ENCODE results near the gene GNAS-AS1.

GRCh38 chr20:58772786-58773185 lies 77.9 kb downstream of the GNAS-AS1 start:
- TF ChIP-seq CTCF (IDR thresholded peaks at IDR 0.05; ENCODE audit: insufficient read depth, low read length) (no peak), POLR2AphosphoS5 (IDR thresholded peaks at IDR 0.05; ENCODE audit: low read depth) (no peak), GABPA (IDR thresholded peaks at IDR 0.05; ENCODE audit: low read depth) (no peak)
